ENCODE measurements around the gene AGMO. TPM values are rescaled to one million over a fixed set of nuclear protein-coding genes. Genes with fewer than 3 reads are reported as not detected.

The AGMO gene
- total RNA-seq, 1 donor from 2014 or later, result 1.2 TPM

DNA sequence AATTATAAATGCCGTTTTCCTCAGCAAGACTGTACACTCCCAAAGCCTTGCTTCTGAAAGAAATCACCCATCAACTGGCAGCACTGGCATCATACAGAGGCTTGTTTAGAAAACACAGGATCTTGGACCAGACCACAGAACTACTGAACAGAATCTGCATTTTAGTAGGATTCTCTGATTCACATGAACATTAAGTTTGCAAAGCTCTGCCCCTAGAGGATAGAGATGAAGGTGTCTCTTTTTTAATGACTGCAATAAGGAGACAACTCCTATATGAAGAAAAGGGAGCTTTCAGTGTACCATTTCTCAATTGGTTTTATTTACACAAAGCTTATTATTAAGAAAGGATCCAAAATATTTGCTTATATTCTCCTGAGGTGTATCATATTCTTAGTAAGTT, 172.7 kb downstream of the AGMO start:
- H3K36me3 Mint-ChIP-seq (ENCODE audit: unreplicated experiment), result no peaks in the 10 kb centered on the region
- peaks cover 2% of the 10 kb centered on the region for H3K9me3 Mint-ChIP-seq (ENCODE audit: unreplicated experiment)
- DNase-seq, result no peak
- H3K27ac Mint-ChIP-seq (ENCODE audit: unreplicated experiment), result no peak overlapping the region
- TF ChIP-seq, protein P1, sequence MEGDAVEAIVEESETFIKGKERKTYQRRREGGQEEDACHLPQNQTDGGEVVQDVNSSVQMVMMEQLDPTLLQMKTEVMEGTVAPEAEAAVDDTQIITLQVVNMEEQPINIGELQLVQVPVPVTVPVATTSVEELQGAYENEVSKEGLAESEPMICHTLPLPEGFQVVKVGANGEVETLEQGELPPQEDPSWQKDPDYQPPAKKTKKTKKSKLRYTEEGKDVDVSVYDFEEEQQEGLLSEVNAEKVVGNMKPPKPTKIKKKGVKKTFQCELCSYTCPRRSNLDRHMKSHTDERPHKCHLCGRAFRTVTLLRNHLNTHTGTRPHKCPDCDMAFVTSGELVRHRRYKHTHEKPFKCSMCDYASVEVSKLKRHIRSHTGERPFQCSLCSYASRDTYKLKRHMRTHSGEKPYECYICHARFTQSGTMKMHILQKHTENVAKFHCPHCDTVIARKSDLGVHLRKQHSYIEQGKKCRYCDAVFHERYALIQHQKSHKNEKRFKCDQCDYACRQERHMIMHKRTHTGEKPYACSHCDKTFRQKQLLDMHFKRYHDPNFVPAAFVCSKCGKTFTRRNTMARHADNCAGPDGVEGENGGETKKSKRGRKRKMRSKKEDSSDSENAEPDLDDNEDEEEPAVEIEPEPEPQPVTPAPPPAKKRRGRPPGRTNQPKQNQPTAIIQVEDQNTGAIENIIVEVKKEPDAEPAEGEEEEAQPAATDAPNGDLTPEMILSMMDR (IDR thresholded peaks at IDR 0.05; ENCODE audit: partially characterized antibody, unreplicated experiment), result no peak
- H3K4me1 Mint-ChIP-seq (ENCODE audit: low read depth, unreplicated experiment), result no peaks in the 10 kb centered on the region
- no peak overlapping the region for H3K4me3 Mint-ChIP-seq (ENCODE audit: unreplicated experiment)
- H3K27me3 Mint-ChIP-seq (ENCODE audit: unreplicated experiment), result no peaks in the 10 kb centered on the region

DNA sequence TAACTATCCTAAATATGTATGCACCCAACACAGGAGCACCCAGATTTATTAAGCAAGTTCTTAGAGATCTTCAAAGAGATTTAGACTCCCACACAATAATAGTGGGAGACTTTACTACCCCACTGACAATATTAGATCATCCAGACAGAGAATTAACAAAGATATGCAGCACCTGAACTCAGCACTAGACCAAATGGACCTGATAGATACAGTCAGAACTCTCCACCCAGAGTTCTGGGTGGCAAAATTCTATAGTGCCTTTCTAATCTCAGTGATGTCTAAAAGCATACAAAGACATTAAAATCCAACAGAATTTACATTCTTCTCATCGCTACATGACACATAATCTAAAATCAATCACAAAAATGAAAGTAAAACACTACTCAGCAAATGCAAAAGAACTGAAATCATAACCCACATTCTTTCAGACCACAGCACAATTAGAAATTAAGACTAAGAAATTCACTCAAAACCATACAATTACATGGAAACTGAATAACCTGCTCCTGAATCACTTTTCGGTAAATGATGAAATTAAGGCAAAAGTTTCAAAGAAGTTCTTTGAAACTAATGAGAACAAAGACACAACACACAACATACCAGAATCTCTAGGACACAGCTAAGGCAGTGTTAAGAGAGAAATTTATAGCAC, 183.2 kb downstream of the AGMO start:
- no peaks in the 10 kb centered on the region for H3K4me1 Mint-ChIP-seq (ENCODE audit: low read depth, unreplicated experiment)
- no peak for DNase-seq
- H3K36me3 Mint-ChIP-seq (ENCODE audit: unreplicated experiment), result no peaks in the 10 kb centered on the region
- H3K4me3 Mint-ChIP-seq (ENCODE audit: unreplicated experiment), result no peak overlapping the region
- no peaks in the 10 kb centered on the region for H3K9me3 Mint-ChIP-seq (ENCODE audit: unreplicated experiment)
- no peaks in the 10 kb centered on the region for H3K27me3 Mint-ChIP-seq (ENCODE audit: unreplicated experiment)
- TF ChIP-seq, protein P1 (IDR thresholded peaks at IDR 0.05; ENCODE audit: partially characterized antibody, unreplicated experiment), result no peak
- no peak overlapping the region for H3K27ac Mint-ChIP-seq (ENCODE audit: unreplicated experiment)

GRCh38 chr7:15376600-15376999, 185.2 kb downstream of the AGMO start:
- Mint-ChIP-seq H3K9me3 (ENCODE audit: unreplicated experiment) (no peaks in the 10 kb centered on the region), H3K27me3 (ENCODE audit: unreplicated experiment) (no peaks in the 10 kb centered on the region), H3K4me1 (ENCODE audit: low read depth, unreplicated experiment) (no peaks in the 10 kb centered on the region), H3K4me3 (ENCODE audit: unreplicated experiment) (no peak overlapping the region), H3K27ac (ENCODE audit: unreplicated experiment) (no peak overlapping the region), H3K36me3 (ENCODE audit: unreplicated experiment) (no peaks in the 10 kb centered on the region)
- TF ChIP-seq, protein P1 (IDR thresholded peaks at IDR 0.05; ENCODE audit: partially characterized antibody, unreplicated experiment), result no peak
- DNase-seq, result no peak

- H3K36me3 Mint-ChIP-seq (ENCODE audit: unreplicated experiment), result no peaks in the 10 kb centered on the region
- TF ChIP-seq, protein P1 (IDR thresholded peaks at IDR 0.05; ENCODE audit: partially characterized antibody, unreplicated experiment), result no peak
- H3K4me1 Mint-ChIP-seq (ENCODE audit: low read depth, unreplicated experiment), result peaks cover 6% of the 10 kb centered on the region
- no peaks in the 10 kb centered on the region for H3K9me3 Mint-ChIP-seq (ENCODE audit: unreplicated experiment)
- H3K27me3 Mint-ChIP-seq (ENCODE audit: unreplicated experiment), result no peaks in the 10 kb centered on the region
- no peak overlapping the region for H3K27ac Mint-ChIP-seq (ENCODE audit: unreplicated experiment)
- no peak for DNase-seq
- no peak overlapping the region for H3K4me3 Mint-ChIP-seq (ENCODE audit: unreplicated experiment)
Measured at GRCh38 chr7:15370441-15370840, 191.4 kb downstream of the AGMO start.

DNA sequence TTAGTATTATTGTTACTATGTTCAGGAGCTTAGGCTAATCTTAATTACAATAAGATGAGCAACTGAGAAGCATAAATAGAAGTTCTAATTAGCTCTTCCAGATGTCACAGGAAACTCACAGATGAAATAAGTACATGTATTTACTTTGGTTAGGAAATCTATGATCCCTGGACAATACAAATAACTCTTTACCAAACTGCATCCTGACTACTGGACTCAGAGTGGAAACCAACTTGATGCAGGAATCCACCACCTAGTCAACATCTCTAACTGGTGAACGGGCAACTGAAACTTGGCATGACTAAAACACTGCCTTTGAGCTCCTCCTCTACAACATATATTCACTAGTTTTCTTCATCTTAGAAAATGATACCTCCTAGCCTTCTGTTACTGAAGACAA, 193.2 kb downstream of the AGMO start:
- no peak overlapping the region for H3K4me3 Mint-ChIP-seq (ENCODE audit: unreplicated experiment)

More for the DNA sequence above, 193.2 kb downstream of the AGMO start:
- no peak for DNase-seq
- H3K9me3 Mint-ChIP-seq (ENCODE audit: unreplicated experiment), result no peaks in the 10 kb centered on the region
- no peaks in the 10 kb centered on the region for H3K36me3 Mint-ChIP-seq (ENCODE audit: unreplicated experiment)
- no peak overlapping the region for H3K27ac Mint-ChIP-seq (ENCODE audit: unreplicated experiment)
- H3K27me3 Mint-ChIP-seq (ENCODE audit: unreplicated experiment), result no peaks in the 10 kb centered on the region
- TF ChIP-seq, protein P1 (IDR thresholded peaks at IDR 0.05; ENCODE audit: partially characterized antibody, unreplicated experiment), result no peak
- peaks cover 6% of the 10 kb centered on the region for H3K4me1 Mint-ChIP-seq (ENCODE audit: low read depth, unreplicated experiment)

All from glutamatergic neuron (in vitro differentiated cells).